Measurements from ENCODE around the gene IL12RB1. TPM values are rescaled to one million over a fixed set of nuclear protein-coding genes. Genes with fewer than 3 reads are reported as not detected.
A peak's percentile ranks its signal among the peaks of the same experiment; 100 is the strongest.

IL12RB1 gene
- total and polyA plus RNA-seq, 2 donors from 2014 or later: 0.45 to 3.2 TPM

GRCh38 chr19:18016209-18016910, 70.4 kb downstream of the IL12RB1 start:
- peaks cover 0 to 23% (median 10%) of the 10 kb centered on the region in 3 donors for H3K4me1 ChIP-seq (ENCODE audit: control insufficient read depth in 2 of 3, insufficient read depth in 2 of 3, low read depth in 1 of 3, low read length in 3 of 3)
- H3K27ac ChIP-seq (ENCODE audit: low read depth in 2 of 2, low read length in 2 of 2): peak overlapping the region; percentile 75 to 86

DNA sequence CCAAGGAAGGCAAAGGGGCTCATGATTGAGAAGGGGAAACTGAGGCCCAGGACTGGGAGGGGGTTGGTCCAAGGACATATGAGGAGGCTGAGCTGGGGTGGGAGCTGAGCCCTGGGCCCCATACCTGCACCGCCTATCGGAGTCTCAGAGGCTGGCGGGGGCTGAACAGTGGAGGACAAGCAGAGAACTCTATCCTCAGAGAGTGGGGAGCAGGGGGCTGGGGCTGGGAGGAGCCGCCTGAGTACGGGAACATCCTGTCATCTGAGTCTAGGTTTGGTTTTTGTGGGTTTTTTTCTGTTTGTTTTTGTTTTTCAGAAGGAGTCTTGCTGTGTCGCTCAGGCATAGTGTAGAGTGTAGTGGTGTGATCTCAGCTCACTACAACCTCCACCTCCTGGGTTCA, 72.5 kb downstream of the IL12RB1 start:
- DNase-seq (no peak), FAIRE-seq (no peak)
- TF ChIP-seq CTCF (IDR thresholded peaks at IDR 0.05; ENCODE audit: borderline replicate concordance, extremely low read depth, insufficient read depth): no peak
- intact Hi-C loops (cut with DNase I): no loop called here
- Histone ChIP-seq H3K4me1 (ENCODE audit: control insufficient read depth in 2 of 3, insufficient read depth in 2 of 3, low read depth in 1 of 3, low read length in 3 of 3) (peaks cover 0 to 10% (median 0%) of the 10 kb centered on the region in 3 donors), H3K27ac (ENCODE audit: low read depth in 2 of 2, low read length in 2 of 2) (no peak overlapping the region), H3K9me3 (ENCODE audit: control insufficient read depth in 2 of 3, insufficient read depth in 1 of 3, low read length in 3 of 3) (no peaks in the 10 kb centered on the region), H3K4me3 (ENCODE audit: low read length in 3 of 3) (no peak overlapping the region), H3K36me3 (ENCODE audit: control insufficient read depth in 2 of 3, insufficient read depth in 3 of 3, low read length in 3 of 3) (peaks cover 0 to 9% (median 0%) of the 10 kb centered on the region in 3 donors), H3K9ac (ENCODE audit: low read length in 3 of 3) (peak overlapping the region in 1 of 3 donors; percentile 12), H3K27me3 (ENCODE audit: control insufficient read depth, insufficient read depth, low read length) (no peaks in the 10 kb centered on the region)

More at GRCh38 chr19:18016209-18016910, 70.4 kb downstream of the IL12RB1 start:
- peaks cover 0 to 9% (median 0%) of the 10 kb centered on the region in 3 donors for H3K36me3 ChIP-seq (ENCODE audit: control insufficient read depth in 2 of 3, insufficient read depth in 3 of 3, low read length in 3 of 3)
- FAIRE-seq: no peak
- H3K9ac ChIP-seq (ENCODE audit: low read length in 3 of 3): no peak overlapping the region
- DNase-seq: no peak
- intact Hi-C loops (cut with DNase I): no loop called here
- H3K4me3 ChIP-seq (ENCODE audit: low read length in 3 of 3): no peak overlapping the region
- H3K27me3 ChIP-seq (ENCODE audit: control insufficient read depth, insufficient read depth, low read length): no peaks in the 10 kb centered on the region
- H3K9me3 ChIP-seq (ENCODE audit: control insufficient read depth in 2 of 3, insufficient read depth in 1 of 3, low read length in 3 of 3): no peaks in the 10 kb centered on the region
- no peak for TF ChIP-seq CTCF (IDR thresholded peaks at IDR 0.05; ENCODE audit: borderline replicate concordance, extremely low read depth, insufficient read depth)

DNA sequence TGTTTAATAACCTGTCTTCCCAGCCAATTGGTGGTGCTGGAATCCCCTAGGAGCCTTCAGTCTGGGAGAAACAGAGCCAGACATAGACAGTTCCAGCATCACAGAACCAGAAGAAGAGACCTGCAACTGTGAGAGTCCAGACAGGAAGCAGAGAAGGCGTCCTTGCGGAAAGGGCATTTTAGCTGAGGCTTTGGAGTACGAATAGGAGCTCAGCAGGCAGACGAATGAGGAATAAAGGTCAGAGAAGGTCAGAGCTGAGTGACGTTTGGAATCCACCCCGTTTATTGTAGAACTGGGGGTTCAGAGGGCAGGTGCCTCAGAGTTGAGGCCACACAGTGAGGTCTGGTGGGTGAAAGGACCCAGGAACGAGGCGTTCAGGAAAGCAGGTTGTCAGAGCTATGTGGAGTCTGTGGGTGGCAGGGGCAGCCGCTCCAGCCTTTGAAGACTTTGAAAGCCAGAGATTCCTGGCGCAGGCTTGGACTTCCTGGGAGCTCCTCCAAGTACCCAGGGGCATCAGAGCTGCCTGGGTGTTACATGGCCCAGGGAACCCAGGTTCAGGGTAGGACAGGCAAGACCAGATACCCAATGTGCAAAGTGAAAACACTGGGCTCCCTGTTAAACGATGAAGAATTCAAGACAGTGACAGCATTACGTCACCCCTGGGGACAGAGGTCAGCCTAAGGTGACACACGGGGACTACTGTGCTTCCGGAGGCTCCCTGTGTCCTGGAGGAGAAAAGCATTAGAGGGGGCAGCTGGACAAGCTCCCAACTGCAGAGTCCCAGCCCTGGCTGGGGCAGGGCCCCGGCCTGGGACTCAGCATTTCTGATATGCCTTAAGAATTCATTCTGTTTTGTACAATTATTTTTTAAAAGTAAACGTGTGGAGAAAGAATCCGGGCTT, 73.3 kb downstream of the IL12RB1 start:
- intact Hi-C loops (cut with DNase I): no loop called here
- H3K4me1 ChIP-seq (ENCODE audit: control insufficient read depth in 2 of 3, insufficient read depth in 2 of 3, low read depth in 1 of 3, low read length in 3 of 3): peaks cover 0 to 15% (median 0%) of the 10 kb centered on the region in 3 donors
- H3K9ac ChIP-seq (ENCODE audit: low read length in 3 of 3): peak overlapping the region in 1 of 3 donors; percentile 12
- no peak overlapping the region for H3K4me3 ChIP-seq (ENCODE audit: low read length in 3 of 3)
- peaks cover 0 to 9% (median 0%) of the 10 kb centered on the region in 3 donors for H3K36me3 ChIP-seq (ENCODE audit: control insufficient read depth in 2 of 3, insufficient read depth in 3 of 3, low read length in 3 of 3)
- DNase-seq (peak in 1 of 5 donors; percentile 37), FAIRE-seq (no peak)
- no peaks in the 10 kb centered on the region for H3K9me3 ChIP-seq (ENCODE audit: control insufficient read depth in 2 of 3, insufficient read depth in 1 of 3, low read length in 3 of 3)
- H3K27me3 ChIP-seq (ENCODE audit: control insufficient read depth, insufficient read depth, low read length): no peaks in the 10 kb centered on the region
- peak overlapping the region; percentile 29 to 47 for H3K27ac ChIP-seq (ENCODE audit: low read depth in 2 of 2, low read length in 2 of 2)
- no peak for TF ChIP-seq CTCF (IDR thresholded peaks at IDR 0.05; ENCODE audit: borderline replicate concordance, extremely low read depth, insufficient read depth)
